ENCODE measurements around the gene SHANK3. TPM values are rescaled to one million over a fixed set of nuclear protein-coding genes. Genes with fewer than 3 reads are reported as not detected.

SHANK3 gene
- polyA plus RNA-seq, 1 of the 3 experiments (the other 2 are of a cell fraction) = 1.5 TPM

DNA sequence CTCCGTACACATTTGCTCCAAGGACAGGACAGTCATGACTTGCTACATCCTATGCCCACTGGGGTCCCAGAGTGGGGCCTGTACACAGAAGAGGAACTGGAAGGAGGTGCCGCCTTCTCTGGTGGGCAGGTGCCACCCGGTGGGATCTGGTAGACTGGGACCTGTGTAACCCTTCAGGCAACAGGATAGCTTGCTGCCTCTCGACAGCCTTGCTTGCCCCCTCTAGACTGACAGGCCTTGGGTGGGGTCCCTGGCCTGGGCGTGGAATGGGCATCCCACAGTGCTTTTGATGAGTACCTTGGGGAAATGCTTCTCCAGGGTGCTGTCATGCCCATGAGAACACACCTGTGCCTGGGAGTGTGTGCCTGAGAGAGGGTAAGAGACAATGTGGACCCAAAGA lies 15.8 kb downstream of the SHANK3 start:
- Histone ChIP-seq H3K79me2 (ENCODE audit: insufficient read depth) (no peaks in the 10 kb centered on the region), H3K27me3 (ENCODE audit: insufficient read depth) (no peaks in the 10 kb centered on the region), H3K36me3 (replicated peaks in 1 of 2; ENCODE audit: control insufficient read depth in 1 of 2, insufficient read depth in 2 of 2, low read length in 1 of 2) (no peaks in the 10 kb centered on the region), H3K9me2 (no peaks in the 10 kb centered on the region), H4K20me1 (ENCODE audit: insufficient read depth) (no peaks in the 10 kb centered on the region), H3K4me3 (ENCODE audit: low read depth in 2 of 2, low read length in 1 of 2) (no peak overlapping the region), H3K9me3 (peaks cover 5% of the 10 kb centered on the region; the same call in 1 of the 2 replicates), H3F3A (replicated peaks; ENCODE audit: insufficient read depth) (peaks cover 4% of the 10 kb centered on the region), H3K9ac (no peak overlapping the region), H3K4me1 (ENCODE audit: control insufficient read depth in 1 of 2, insufficient read depth in 2 of 2, low read depth in 1 of 2, low read length in 1 of 2) (no peaks in the 10 kb centered on the region), H3K4me2 (no peak overlapping the region), H2AFZ (ENCODE audit: low read depth) (no peak overlapping the region), H3K27ac (ENCODE audit: low read depth in 2 of 2, low read length in 1 of 2) (no peak overlapping the region)
- no peak for TF ChIP-seq SMC3 (IDR thresholded peaks at IDR 0.05; ENCODE audit: low read depth, low read length)
- no peak for TF ChIP-seq RAD21 (IDR thresholded peaks at IDR 0.05; ENCODE audit: low read length)
- no peak for TF ChIP-seq MXI1 (IDR thresholded peaks at IDR 0.05; ENCODE audit: low read depth, low read length)
- no peak for TF ChIP-seq CHD2 (IDR thresholded peaks at IDR 0.05; ENCODE audit: low read length, partially characterized antibody)
- TF ChIP-seq MEF2A (IDR thresholded peaks at IDR 0.05; ENCODE audit: borderline replicate concordance, low read depth) = no peak
- TF ChIP-seq TCF12 (IDR thresholded peaks at IDR 0.05) = no peak
- no peak for TF ChIP-seq RXRA (IDR thresholded peaks at IDR 0.05; ENCODE audit: borderline replicate concordance, low read depth)
- TF ChIP-seq, protein P1, sequence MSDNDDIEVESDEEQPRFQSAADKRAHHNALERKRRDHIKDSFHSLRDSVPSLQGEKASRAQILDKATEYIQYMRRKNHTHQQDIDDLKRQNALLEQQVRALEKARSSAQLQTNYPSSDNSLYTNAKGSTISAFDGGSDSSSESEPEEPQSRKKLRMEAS (IDR thresholded peaks at IDR 0.05; ENCODE audit: low read depth) = no peak
- no peak for TF ChIP-seq TEAD4 (IDR thresholded peaks at IDR 0.05; ENCODE audit: borderline replicate concordance, insufficient read depth)
- no peak for TF ChIP-seq GATA2 (CRISPR knock-in tag; IDR thresholded peaks at IDR 0.05)
- no peak for TF ChIP-seq FOSL2 (IDR thresholded peaks at IDR 0.05; ENCODE audit: borderline replicate concordance, low read depth)
- no peak for TF ChIP-seq NRF1 (IDR thresholded peaks at IDR 0.05; ENCODE audit: low read depth, low read length)
- TF ChIP-seq, protein P2, sequence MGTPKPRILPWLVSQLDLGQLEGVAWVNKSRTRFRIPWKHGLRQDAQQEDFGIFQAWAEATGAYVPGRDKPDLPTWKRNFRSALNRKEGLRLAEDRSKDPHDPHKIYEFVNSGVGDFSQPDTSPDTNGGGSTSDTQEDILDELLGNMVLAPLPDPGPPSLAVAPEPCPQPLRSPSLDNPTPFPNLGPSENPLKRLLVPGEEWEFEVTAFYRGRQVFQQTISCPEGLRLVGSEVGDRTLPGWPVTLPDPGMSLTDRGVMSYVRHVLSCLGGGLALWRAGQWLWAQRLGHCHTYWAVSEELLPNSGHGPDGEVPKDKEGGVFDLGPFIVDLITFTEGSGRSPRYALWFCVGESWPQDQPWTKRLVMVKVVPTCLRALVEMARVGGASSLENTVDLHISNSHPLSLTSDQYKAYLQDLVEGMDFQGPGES (IDR thresholded peaks at IDR 0.05; ENCODE audit: low read depth, low read length) = no peak
- TF ChIP-seq SIN3A (IDR thresholded peaks at IDR 0.05; ENCODE audit: borderline replicate concordance, low read depth, low read length) = no peak
- no peak for TF ChIP-seq RFX5 (IDR thresholded peaks at IDR 0.05; ENCODE audit: low read length)
- TF ChIP-seq YY1 (IDR thresholded peaks at IDR 0.05; ENCODE audit: low read depth) = no peak
- TF ChIP-seq GABPA (IDR thresholded peaks at IDR 0.05; ENCODE audit: low read depth) = no peak
- TF ChIP-seq EP300 (IDR thresholded peaks at IDR 0.05; ENCODE audit: borderline replicate concordance in 1 of 2, low read depth in 1 of 2, low read length in 1 of 2) = no peak
- TF ChIP-seq, protein P3, sequence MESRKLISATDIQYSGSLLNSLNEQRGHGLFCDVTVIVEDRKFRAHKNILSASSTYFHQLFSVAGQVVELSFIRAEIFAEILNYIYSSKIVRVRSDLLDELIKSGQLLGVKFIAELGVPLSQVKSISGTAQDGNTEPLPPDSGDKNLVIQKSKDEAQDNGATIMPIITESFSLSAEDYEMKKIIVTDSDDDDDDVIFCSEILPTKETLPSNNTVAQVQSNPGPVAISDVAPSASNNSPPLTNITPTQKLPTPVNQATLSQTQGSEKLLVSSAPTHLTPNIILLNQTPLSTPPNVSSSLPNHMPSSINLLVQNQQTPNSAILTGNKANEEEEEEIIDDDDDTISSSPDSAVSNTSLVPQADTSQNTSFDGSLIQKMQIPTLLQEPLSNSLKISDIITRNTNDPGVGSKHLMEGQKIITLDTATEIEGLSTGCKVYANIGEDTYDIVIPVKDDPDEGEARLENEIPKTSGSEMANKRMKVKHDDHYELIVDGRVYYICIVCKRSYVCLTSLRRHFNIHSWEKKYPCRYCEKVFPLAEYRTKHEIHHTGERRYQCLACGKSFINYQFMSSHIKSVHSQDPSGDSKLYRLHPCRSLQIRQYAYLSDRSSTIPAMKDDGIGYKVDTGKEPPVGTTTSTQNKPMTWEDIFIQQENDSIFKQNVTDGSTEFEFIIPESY (IDR thresholded peaks at IDR 0.05; ENCODE audit: borderline replicate concordance, low read depth) = no peak
- TF ChIP-seq, protein P4, sequence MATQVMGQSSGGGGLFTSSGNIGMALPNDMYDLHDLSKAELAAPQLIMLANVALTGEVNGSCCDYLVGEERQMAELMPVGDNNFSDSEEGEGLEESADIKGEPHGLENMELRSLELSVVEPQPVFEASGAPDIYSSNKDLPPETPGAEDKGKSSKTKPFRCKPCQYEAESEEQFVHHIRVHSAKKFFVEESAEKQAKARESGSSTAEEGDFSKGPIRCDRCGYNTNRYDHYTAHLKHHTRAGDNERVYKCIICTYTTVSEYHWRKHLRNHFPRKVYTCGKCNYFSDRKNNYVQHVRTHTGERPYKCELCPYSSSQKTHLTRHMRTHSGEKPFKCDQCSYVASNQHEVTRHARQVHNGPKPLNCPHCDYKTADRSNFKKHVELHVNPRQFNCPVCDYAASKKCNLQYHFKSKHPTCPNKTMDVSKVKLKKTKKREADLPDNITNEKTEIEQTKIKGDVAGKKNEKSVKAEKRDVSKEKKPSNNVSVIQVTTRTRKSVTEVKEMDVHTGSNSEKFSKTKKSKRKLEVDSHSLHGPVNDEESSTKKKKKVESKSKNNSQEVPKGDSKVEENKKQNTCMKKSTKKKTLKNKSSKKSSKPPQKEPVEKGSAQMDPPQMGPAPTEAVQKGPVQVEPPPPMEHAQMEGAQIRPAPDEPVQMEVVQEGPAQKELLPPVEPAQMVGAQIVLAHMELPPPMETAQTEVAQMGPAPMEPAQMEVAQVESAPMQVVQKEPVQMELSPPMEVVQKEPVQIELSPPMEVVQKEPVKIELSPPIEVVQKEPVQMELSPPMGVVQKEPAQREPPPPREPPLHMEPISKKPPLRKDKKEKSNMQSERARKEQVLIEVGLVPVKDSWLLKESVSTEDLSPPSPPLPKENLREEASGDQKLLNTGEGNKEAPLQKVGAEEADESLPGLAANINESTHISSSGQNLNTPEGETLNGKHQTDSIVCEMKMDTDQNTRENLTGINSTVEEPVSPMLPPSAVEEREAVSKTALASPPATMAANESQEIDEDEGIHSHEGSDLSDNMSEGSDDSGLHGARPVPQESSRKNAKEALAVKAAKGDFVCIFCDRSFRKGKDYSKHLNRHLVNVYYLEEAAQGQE (IDR thresholded peaks at IDR 0.05; ENCODE audit: low read depth, low read length) = no peak
- WGBS (ENCODE audit: low lambda C conversion rate) = 54% methylated on average over 4 of the region's 5 CpGs
- CTCF ChIA-PET = no interaction called here
- DNase-seq = no peak
- POLR2A ChIA-PET = no interaction called here
